Astrocyte (in vitro differentiated cells and primary cell): ENCODE results near the gene STAP2. TPM values are rescaled to one million over a fixed set of nuclear protein-coding genes. Genes with fewer than 3 reads are reported as not detected.
A peak's percentile ranks its signal among the peaks of the same experiment; 100 is the strongest.

Source experiments
- DNase-seq: peaks from one replicate; pipeline ENCODE4 v3.0.0-alpha.2; 2010; ENCODE audit warnings: low read depth
- FAIRE-seq: peaks from 2 replicates; lab custom pipeline; 2011; peaks lifted over from hg19 to GRCh38; lab: Jason Lieb, UNC
- H2AFZ ChIP-seq: 2 replicates; pipeline ENCODE4 v1.6.0; 2012; ENCODE audit warnings: low read depth, low read length, inconsistent platforms
- H3K27ac ChIP-seq: 2 replicates; pipeline ENCODE4 v1.5.1; 2011; ENCODE audit warnings: low read depth, low read length, inconsistent platforms
- H3K27me3 ChIP-seq: 2 replicates; pipeline ENCODE4 v1.6.0; 2011; ENCODE audit warnings: low read length, inconsistent platforms; ENCODE audit not compliant: insufficient read depth
- H3K36me3 ChIP-seq: 2 replicates; pipeline ENCODE4 v1.5.1; 2011; ENCODE audit warnings: low read length, inconsistent platforms; ENCODE audit not compliant: insufficient read depth
- H3K4me1 ChIP-seq: 2 replicates; pipeline ENCODE4 v1.5.1; 2011; ENCODE audit warnings: low read length, inconsistent platforms; ENCODE audit not compliant: insufficient read depth
- H3K4me2 ChIP-seq: 2 replicates; pipeline ENCODE4 v1.6.0; 2012; ENCODE audit warnings: low read length, inconsistent platforms
- H3K4me3 ChIP-seq: 2 replicates; pipeline ENCODE4 v1.5.1; 2011; ENCODE audit warnings: low read depth, mild to moderate bottlenecking, low read length, inconsistent platforms; ENCODE audit not compliant: insufficient read depth
- H3K79me2 ChIP-seq: 2 replicates; pipeline ENCODE4 v1.6.0; 2012; ENCODE audit warnings: mild to moderate bottlenecking, low read length, inconsistent platforms; ENCODE audit not compliant: insufficient read depth
- H3K9ac ChIP-seq: 2 replicates; pipeline ENCODE4 v1.6.0; 2012; ENCODE audit warnings: mild to moderate bottlenecking, low read length, inconsistent platforms
- H3K9me3 ChIP-seq: 2 replicates; pipeline ENCODE4 v1.5.1; 2012; ENCODE audit warnings: low read depth, mild to moderate bottlenecking, low read length, inconsistent platforms; ENCODE audit not compliant: insufficient read depth
- H4K20me1 ChIP-seq: 2 replicates; pipeline ENCODE4 v1.6.0; 2012; ENCODE audit warnings: low read length, inconsistent platforms; ENCODE audit not compliant: insufficient read depth
- H3K27ac Mint-ChIP-seq: one replicate; pipeline ENCODE4 v1.8.0; 2021; ENCODE audit warnings: mild to moderate bottlenecking, mixed read lengths; ENCODE audit not compliant: unreplicated experiment
- H3K27me3 Mint-ChIP-seq: one replicate; pipeline ENCODE4 v1.8.0; 2021; ENCODE audit warnings: low read depth, mixed read lengths; ENCODE audit not compliant: unreplicated experiment
- H3K36me3 Mint-ChIP-seq: one replicate; pipeline ENCODE4 v1.8.0; 2021; ENCODE audit warnings: low read depth, mixed read lengths; ENCODE audit not compliant: unreplicated experiment
- H3K4me1 Mint-ChIP-seq: one replicate; pipeline ENCODE4 v1.8.0; 2021; ENCODE audit warnings: low read depth, mixed read lengths; ENCODE audit not compliant: unreplicated experiment
- H3K4me3 Mint-ChIP-seq: one replicate; pipeline ENCODE4 v1.8.0; 2021; ENCODE audit warnings: mild to moderate bottlenecking, moderate library complexity, mixed read lengths; ENCODE audit not compliant: unreplicated experiment
- H3K9me3 Mint-ChIP-seq: one replicate; pipeline ENCODE4 v1.8.0; 2021; ENCODE audit warnings: mild to moderate bottlenecking, mixed read lengths; ENCODE audit not compliant: unreplicated experiment
- EZH2 ChIP-seq: IDR thresholded peaks from 2 replicates; pipeline ENCODE4 v1.6.1; 2012; ENCODE audit warnings: mild to moderate bottlenecking, low read length, inconsistent platforms; ENCODE audit not compliant: insufficient read depth
- total RNA-seq: library from RNA; stranded (reverse); gene quantifications from 2 replicates; pipeline ENCODE4 v1.2.1, GENCODE V29; 2021
- TF ChIP-seq, protein P1 (sequence below): IDR thresholded peaks from 2 replicates; pipeline ENCODE4 v1.5.1; 2011; ENCODE audit warnings: low read depth, mild to moderate bottlenecking, inconsistent platforms, low read length, moderate library complexity; ENCODE audit not compliant: insufficient read depth

STAP2 gene
- total RNA-seq, 1 donor from 2014 or later: 5.3 TPM

DNA sequence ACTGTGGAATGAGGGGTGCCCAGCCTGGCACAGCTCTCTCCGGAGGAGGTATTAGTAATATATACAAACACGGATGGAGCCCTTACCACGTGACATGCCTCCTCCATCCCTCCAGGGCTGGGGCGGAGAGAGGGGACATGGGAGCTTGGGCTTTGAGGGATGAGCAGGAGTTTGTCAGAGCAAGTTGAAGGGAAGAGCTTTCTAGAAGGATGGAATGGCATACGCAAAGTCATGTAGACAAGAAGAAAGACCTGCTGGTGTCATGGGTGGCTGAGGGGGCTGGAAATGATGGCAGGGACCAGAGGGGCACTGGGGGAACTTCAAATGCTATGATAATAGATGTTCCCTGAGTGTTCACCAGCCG, 7.4 kb upstream of the STAP2 start:
- no peaks in the 10 kb centered on the region for H3K9me3 Mint-ChIP-seq
- H3K36me3 ChIP-seq: no peaks in the 10 kb centered on the region
- no peaks in the 10 kb centered on the region for H3K9me3 ChIP-seq
- no peak for TF ChIP-seq EZH2
- TF ChIP-seq, protein P1, sequence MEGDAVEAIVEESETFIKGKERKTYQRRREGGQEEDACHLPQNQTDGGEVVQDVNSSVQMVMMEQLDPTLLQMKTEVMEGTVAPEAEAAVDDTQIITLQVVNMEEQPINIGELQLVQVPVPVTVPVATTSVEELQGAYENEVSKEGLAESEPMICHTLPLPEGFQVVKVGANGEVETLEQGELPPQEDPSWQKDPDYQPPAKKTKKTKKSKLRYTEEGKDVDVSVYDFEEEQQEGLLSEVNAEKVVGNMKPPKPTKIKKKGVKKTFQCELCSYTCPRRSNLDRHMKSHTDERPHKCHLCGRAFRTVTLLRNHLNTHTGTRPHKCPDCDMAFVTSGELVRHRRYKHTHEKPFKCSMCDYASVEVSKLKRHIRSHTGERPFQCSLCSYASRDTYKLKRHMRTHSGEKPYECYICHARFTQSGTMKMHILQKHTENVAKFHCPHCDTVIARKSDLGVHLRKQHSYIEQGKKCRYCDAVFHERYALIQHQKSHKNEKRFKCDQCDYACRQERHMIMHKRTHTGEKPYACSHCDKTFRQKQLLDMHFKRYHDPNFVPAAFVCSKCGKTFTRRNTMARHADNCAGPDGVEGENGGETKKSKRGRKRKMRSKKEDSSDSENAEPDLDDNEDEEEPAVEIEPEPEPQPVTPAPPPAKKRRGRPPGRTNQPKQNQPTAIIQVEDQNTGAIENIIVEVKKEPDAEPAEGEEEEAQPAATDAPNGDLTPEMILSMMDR: no peak
- H3K27me3 ChIP-seq: no peaks in the 10 kb centered on the region
- H3K27me3 Mint-ChIP-seq: no peaks in the 10 kb centered on the region
- H3K4me1 ChIP-seq: peaks cover 13% of the 10 kb centered on the region
- no peak overlapping the region for H3K27ac ChIP-seq
- no peaks in the 10 kb centered on the region for H4K20me1 ChIP-seq
- H3K79me2 ChIP-seq: no peaks in the 10 kb centered on the region
- H3K4me3 ChIP-seq: no peak overlapping the region
- no peak overlapping the region for H3K9ac ChIP-seq
- no peak overlapping the region for H3K27ac Mint-ChIP-seq
- no peak for DNase-seq
- no peak overlapping the region for H3K4me2 ChIP-seq
- H3K4me1 Mint-ChIP-seq: peaks cover 3% of the 10 kb centered on the region
- no peak overlapping the region for H2AFZ ChIP-seq
- peak overlapping the region; percentile 57 for H3K4me3 Mint-ChIP-seq
- peaks cover 7% of the 10 kb centered on the region for H3K36me3 Mint-ChIP-seq
- FAIRE-seq: no peak

DNA sequence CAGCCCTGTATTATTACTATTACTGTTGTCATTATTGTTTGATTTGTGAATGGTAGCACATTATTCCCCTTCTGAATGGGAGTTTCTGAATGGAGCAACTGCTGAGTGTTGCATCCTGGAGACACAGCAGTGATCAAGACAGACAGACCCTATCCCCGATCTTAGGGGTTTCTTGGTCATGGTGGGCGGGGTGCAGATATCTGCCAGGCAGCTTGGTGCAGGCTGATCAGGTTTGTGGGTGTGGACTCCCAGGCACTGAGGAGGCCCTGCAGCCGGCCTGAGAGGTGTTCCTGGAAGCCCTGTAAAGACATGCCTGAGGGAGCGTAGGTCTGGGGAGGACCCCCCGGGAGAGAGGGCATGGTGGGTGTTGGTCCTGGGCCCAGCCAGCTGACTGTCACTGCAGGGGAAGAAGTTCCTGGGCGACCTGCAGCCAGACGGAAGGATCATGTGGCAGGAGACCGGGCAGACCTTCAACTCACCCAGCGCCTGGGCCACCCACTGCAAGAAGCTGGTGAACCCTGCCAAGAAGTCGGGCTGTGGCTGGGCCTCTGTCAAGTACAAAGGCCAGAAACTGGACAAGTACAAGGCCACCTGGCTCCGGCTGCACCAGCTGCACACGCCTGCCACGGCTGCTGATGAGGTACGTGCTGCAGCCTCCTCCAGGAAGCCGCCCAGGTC, 6.9 kb upstream of the STAP2 start:
- Mint-ChIP-seq H3K4me1 (peaks cover 3% of the 10 kb centered on the region), H3K27me3 (no peaks in the 10 kb centered on the region), H3K27ac (no peak overlapping the region), H3K36me3 (peaks cover 6% of the 10 kb centered on the region), H3K4me3 (peak overlapping the region; percentile 67), H3K9me3 (no peaks in the 10 kb centered on the region)
- Histone ChIP-seq H3K79me2 (no peaks in the 10 kb centered on the region), H3K4me3 (no peak overlapping the region), H3K9ac (no peak overlapping the region), H4K20me1 (no peaks in the 10 kb centered on the region), H2AFZ (no peak overlapping the region), H3K9me3 (no peaks in the 10 kb centered on the region), H3K4me2 (no peak overlapping the region), H3K27ac (no peak overlapping the region), H3K27me3 (no peaks in the 10 kb centered on the region), H3K4me1 (peaks cover 13% of the 10 kb centered on the region), H3K36me3 (no peaks in the 10 kb centered on the region)
- TF ChIP-seq, protein P1: no peak
- no peak for TF ChIP-seq EZH2
- FAIRE-seq: no peak
- no peak for DNase-seq
